Adipose tissue (tissue), 3 donors: ENCODE data around the gene NT5DC3. TPM values are rescaled to one million over a fixed set of nuclear protein-coding genes. Genes with fewer than 3 reads are reported as not detected.
"Not testable (repeated sequence)": the region's sequence is repeated elsewhere in the genome, so short reads cannot be mapped to it uniquely, and the experiment has no call there.

Experiments
- H3K27ac ChIP-seq: one replicate; pipeline ENCODE4 v1.5.1; 2013; ENCODE audit warnings: low read depth, low read length
- WGBS, 3 donors: extraction: QIAGEN DNeasy Blood & Tissue Kit; methylation state at CpG; one replicate each; pipeline ENCODE4 v1.1.7; 2013; 5-methylcytosine and 5-hydroxymethylcytosine counted together
- polyA plus RNA-seq, 3 donors: library from polyadenylated mRNA; stranded (reverse); fragments of 200-250 nt; gene quantifications; one replicate each; pipeline ENCODE4 v1.2.3, GENCODE V29; 2013
- donor health status: healthy with polysubstance abuse.
- donor health status: Bipolar disorder and iron deficiency.
- donor health status: healthy.

The NT5DC3 gene
- polyA plus RNA-seq, 3 donors, result 1.1 to 1.3 (median 1.1) TPM

DNA sequence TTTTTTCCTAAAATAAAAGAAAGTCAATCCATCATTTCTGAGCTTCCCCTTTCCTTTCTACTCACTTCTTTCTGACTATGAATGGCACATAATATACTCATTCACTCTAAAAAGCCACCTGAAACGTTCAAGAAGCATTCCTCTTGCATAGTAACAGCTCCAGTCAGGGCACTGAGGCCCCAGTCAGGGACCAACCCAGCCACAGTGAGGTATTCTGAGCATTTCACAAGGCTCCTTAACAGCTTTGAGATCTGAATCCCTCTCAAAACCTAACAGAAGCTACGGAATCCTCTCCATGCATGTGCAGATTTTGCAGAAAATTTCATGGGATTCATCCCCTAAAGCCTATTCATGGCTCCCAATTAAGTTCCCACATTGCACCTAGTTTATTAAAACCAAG, 23.2 kb downstream of the NT5DC3 start:
- no peak overlapping the region for H3K27ac ChIP-seq
- 85 to 88% (median 88%) methylated on average over 2 of the region's 2 CpGs for WGBS, 3 donors

DNA sequence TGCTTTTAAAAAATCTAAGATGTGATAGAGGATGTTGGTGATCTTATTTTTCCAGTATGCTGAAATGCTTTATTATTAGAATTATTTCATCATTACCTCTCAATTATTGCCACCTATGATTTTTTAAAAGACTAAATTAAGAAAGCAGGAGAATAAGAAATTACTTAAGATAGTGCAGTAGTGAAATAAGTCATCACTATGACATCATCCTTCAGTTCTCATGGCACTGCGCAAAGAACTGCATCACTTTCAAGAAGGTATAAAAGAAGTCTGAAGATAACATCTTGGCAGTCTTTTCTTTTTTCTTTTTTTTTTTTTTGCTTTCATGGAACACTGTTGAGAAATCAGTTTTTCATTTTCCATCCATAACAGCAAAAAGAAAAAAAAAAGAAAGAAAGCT, 24.4 kb downstream of the NT5DC3 start:
- 97% methylated on average over 1 of the region's 1 CpG for WGBS, 3 donors
- no peak overlapping the region for H3K27ac ChIP-seq

DNA sequence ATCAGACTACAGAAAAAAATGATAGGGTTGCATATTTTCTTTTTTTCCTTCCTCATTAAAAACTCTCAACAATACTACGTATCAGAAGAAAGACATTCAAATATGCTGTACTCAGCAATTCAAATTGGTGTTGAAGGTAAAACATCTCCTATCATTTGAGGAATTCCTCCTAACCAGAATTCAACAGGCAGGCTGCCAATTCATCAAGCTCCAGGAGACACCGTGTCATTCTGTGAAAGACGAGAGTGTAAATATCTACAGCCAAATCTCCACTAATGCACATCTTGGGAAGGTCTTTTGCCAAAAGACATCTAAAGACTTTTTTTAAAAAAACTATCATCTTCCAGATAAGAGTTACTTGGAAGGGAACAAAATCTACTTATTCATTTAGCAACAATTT, 26.6 kb downstream of the NT5DC3 start:
- no peak overlapping the region for H3K27ac ChIP-seq
- 54 to 59% (median 55%) methylated on average over 3 of the region's 3 CpGs for WGBS, 3 donors

DNA sequence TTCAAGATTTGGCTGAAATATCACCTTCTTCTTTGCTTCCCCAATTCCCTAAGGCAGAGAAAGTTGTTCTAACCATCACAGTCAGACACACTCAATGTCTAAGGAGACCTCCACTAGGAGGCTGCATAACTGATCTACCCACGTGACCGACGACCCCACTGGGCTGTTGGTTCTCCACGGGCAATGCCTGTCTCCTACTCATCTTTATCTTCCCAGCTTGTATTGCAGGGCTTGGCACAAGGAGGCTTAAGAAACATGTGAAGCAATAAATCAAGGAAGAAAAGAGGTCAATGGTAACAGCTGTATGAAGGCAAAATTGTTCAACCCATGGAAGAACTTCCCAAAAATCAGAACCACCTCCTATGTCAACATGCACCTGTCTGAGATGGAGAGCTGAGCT, 27.1 kb downstream of the NT5DC3 start:
- WGBS, 3 donors, result 36 to 67% (median 63%) methylated on average over 4 of the region's 4 CpGs
- H3K27ac ChIP-seq, result no peak overlapping the region

DNA sequence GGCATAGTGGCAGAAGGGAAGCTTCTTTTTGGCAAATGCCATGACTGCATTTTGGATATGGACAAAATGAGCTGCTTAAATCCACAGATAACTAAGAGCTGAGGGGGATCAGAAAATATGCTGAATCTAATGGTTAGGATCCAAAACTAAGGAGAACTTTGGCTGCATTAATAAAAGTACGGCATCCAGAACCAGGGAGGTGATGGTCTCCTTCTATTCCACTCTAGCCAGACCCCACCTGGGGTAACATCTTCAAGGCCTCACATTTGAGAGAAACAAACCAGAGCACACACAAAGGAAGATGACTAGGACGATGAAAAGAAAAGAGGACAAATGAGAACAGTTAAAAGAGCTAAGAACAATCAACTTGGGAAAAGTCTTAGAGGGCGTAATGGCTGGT, 27.6 kb downstream of the NT5DC3 start:
- WGBS, 3 donors, result 94 to 96% (median 95%) methylated on average over 3 of the region's 3 CpGs
- H3K27ac ChIP-seq, result no peak overlapping the region

DNA sequence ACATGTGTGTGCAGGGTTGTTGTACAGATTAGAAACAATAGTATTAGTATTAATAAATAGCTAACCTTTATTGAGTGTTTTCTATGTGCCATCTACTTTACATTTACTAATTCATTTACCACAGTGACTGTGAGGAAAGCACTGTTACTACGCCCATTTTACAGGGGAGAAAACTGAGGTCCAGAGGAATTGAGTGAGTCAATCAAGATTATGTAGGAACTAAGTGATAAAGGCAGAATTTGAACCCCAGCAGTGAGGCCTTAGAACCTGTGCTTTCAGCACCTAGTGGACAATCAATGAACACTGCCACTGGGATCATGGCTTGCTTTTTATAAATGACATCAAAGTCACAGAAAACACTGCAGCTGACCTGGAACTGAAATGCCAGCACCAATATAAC, 28.2 kb downstream of the NT5DC3 start:
- no peak overlapping the region for H3K27ac ChIP-seq
- WGBS, 3 donors, result 98 to 100% (median 100%) methylated on average over 1 of the region's 1 CpG

DNA sequence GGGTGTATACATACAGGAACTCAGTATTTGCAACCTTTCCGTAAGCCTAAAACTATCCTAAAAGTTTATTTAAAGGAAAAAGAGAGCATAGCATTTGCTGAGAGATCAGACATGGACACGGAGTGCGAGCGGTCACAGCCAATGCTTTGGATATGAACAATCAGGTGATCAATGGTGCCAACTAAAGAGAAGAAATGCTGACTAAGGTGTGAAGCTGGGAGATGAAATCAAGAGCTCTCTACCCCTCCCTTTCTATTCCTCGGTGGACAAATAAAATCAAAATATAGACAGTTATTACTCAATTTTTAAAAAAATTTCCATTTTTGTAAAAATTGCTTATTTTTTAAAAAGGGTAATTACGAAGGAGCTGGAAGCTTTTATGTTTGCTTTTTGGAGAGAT, 29.2 kb downstream of the NT5DC3 start:
- H3K27ac ChIP-seq, result no peak overlapping the region
- WGBS, 3 donors, result 80 to 94% (median 89%) methylated on average over 6 of the region's 6 CpGs

DNA sequence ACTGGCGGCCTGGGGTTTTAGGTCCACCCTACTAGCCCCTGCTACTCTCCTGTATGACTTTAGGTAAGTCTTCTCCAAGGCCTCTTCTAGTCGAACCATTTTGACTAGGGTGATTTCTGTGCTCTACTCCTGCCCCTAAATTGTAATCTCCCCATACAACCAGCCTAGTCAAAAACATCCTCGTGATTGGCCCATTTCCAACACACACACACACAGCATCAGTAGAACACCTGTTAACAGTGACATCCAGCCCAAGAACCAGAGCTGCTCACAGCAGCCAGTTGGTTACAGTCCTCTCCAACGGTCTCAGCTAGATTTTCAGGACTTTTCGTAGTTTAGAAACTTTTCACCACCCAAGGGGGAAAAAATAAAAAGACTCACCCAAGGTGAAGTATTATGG, 30.9 kb downstream of the NT5DC3 start:
- 76 to 86% (median 77%) methylated on average over 5 of the region's 5 CpGs for WGBS, 3 donors
- H3K27ac ChIP-seq, result no peak overlapping the region

DNA sequence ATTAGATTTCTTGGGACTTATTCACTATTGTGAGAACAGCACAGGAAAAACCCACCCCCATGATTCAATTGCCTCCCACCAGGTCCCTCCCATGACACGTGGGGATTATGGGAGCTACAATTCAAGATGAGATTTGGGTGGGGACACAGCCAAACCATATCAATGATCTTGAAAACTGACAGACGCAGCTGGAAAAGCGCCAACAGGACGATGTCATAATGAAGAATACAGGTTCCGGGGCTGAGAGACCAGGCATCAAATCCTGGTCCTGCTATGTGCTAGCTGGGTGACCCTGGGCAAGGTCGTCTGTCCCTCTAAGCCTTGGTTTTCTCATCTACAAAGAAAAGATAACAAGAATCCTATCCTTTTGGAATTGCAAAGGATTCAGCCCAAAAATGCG, 31.4 kb downstream of the NT5DC3 start:
- 68 to 92% (median 80%) methylated on average over 7 of the region's 7 CpGs for WGBS, 3 donors
- H3K27ac ChIP-seq, result not testable (repeated sequence)

DNA sequence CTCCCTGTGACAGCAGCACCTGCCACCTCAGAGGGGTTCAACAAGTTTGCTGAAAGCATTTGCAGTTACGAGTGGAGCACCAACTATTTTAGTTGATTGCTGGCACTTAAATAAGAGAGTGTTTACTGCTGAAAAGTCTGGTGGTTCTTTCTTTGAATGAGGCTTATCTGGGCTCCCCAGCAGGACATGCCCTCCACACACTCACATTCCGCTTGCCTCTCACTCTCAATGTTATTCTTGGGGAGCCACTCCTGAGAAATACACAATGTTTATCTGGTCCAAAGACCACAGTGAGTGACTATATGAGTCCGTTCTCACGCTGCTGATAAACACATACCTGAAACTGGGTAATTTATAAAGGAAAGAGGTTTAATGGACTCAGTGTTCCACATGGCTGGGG, 31.9 kb downstream of the NT5DC3 start:
- 87 to 98% (median 90%) methylated on average over 4 of the region's 4 CpGs for WGBS, 3 donors
- no peak overlapping the region for H3K27ac ChIP-seq

DNA sequence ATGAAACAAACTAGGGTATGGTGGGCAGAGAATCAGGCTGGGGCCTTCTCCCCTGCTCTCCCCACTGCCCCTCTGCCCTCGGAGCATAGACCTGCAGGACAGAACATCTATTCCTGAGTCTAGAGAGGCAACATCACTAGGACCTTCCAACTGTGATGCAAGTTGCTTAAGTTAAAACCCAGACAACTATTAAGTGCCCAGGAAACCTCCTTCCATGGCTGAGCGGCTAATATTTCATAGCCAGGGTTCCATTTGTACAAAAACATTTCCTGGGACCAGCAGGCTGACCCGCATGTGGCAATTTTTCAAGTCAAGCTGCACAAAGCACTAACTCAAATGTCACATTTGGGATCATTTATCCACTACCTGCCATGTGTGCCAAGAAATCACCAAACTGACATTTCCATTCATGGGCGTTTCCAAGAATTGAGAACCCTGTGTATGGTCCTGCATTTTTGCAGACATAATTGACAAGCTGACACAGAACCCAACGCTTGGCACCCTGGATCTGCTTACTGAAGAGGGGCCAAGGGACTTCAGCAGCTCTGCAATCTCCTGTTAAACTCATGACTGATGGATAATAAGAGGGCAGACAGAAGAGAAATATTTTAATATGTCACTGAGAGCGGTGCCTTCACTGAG, 32.7 kb downstream of the NT5DC3 start:
- 85 to 94% (median 90%) methylated on average over 6 of the region's 6 CpGs for WGBS, 3 donors
- H3K27ac ChIP-seq, result no peak overlapping the region

DNA sequence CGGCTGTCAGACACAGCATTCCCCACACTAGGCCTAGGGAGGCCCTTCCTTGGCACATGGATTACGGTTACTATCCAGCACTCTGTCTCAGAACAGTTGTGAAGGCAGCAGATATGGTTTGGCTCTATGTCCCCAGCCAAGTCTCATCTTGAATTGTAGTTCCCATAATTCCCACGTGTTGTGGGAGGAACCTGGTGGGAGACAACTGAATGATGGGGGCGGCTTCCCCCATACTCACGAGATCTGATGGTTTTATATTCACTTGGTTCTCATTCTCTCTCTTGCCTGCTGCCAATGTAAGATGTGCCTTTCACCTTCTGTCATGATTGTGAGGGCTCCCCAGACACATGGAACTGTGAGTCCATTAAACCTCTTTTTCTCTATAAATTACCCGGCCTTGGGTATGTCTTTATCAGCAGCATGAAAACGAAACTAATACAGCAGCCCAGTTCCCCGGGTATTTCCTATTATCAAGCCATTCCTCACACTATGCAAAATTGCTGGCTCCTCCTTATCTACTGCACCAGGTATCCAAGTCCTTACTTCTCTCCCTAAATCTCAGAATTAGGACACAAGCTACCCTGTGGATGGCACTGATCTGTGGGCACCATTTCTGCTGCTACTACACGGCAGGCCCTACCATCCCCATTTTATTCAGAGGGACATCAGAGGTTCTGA, 33.3 kb downstream of the NT5DC3 start:
- H3K27ac ChIP-seq, result no peak overlapping the region
- WGBS, 3 donors, result 73 to 83% (median 75%) methylated on average over 9 of the region's 9 CpGs

DNA sequence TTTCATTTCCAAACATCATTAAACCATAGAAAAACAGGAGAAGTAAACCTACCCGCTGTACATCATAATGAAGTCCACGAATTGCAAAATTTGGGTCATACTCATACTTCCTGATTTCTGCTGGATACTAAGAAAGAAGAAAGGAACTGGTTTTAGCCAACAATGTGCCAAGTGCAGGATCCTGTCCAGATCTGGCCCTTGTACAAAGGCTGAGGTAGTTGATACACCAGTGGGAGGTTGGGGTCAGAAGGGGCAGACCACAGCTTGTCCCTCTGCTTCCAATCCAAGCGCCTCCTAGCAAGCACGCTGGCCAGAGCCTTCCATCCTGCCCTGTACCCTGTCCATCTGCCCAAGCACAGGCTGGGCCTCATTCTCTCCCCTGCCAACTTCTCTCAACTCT, 34.2 kb downstream of the NT5DC3 start:
- no peak overlapping the region for H3K27ac ChIP-seq
- WGBS, 3 donors, result 58 to 92% (median 73%) methylated on average over 4 of the region's 4 CpGs

DNA sequence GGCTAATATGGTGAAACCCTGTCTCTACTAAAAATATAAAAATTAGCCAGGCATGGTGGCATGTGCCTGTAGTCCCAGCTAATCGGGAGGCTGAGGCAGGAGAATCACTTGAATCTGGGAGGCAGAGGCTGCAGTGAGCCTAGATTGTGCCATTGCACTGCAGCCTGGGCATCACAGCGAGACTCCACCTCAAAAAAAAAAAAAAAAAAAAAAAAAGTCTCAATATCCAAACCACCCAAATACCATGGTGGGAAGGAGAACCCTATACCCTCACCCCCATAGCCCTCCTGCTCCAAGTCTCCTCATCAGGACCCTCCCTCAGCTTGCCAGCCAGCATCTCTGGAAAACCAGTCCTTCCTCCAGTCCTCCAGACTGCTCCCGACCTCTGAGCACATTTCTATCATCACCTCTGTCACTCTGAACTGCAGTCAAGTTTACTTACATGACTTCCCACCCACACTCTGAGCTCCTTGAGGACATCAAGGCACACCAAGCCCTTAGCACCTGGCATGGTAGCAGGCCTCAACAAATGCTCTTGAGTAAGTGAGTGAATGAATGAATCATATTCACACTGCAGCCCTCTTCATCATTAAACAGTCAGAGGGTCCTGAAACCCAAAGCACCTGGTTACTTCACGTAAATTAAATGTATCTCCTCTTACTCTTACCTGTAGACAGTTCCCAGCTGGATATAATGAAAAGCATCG, 35.2 kb downstream of the NT5DC3 start:
- 93 to 96% (median 93%) methylated on average over 5 of the region's 5 CpGs for WGBS, 3 donors
- no peak overlapping the region for H3K27ac ChIP-seq

DNA sequence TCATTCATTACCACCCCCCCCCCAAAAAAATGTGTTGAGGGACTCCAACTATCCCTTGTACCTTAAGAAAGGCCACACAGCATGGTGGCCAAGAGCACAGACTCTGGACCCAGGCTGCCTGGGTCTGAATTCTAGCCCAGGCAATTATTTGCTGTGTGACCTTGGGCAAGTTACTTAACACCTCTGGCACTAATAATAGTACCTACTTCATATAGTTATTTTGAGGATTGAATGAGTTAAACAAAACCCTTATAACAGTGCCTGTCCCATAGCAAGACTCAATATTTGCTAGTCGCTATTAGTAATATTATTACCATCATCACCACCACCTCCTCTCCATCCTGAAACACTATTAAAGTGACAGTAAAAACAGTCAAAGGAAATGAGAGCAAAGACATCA, 37.2 kb downstream of the NT5DC3 start:
- 97 to 100% (median 100%) methylated on average over 1 of the region's 1 CpG for WGBS, 3 donors
- H3K27ac ChIP-seq, result no peak overlapping the region

DNA sequence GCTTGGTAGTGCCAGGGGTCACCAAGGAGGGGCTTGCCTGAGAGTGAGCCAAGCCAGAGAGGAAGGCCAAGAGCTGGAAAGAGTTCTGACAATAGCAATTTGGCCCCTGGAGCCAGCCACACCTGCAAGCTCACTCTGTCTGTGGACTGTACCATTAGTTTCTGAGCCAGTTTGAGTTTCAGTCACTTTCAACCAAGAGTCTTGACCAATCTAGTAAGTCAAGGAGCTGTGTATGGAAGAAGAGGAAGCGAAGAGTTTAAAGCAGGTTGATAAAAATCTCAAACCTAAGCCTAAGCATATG, 38.5 kb downstream of the NT5DC3 start:
- 91 to 100% (median 100%) methylated on average over 1 of the region's 1 CpG for WGBS, 3 donors
- no peak overlapping the region for H3K27ac ChIP-seq

DNA sequence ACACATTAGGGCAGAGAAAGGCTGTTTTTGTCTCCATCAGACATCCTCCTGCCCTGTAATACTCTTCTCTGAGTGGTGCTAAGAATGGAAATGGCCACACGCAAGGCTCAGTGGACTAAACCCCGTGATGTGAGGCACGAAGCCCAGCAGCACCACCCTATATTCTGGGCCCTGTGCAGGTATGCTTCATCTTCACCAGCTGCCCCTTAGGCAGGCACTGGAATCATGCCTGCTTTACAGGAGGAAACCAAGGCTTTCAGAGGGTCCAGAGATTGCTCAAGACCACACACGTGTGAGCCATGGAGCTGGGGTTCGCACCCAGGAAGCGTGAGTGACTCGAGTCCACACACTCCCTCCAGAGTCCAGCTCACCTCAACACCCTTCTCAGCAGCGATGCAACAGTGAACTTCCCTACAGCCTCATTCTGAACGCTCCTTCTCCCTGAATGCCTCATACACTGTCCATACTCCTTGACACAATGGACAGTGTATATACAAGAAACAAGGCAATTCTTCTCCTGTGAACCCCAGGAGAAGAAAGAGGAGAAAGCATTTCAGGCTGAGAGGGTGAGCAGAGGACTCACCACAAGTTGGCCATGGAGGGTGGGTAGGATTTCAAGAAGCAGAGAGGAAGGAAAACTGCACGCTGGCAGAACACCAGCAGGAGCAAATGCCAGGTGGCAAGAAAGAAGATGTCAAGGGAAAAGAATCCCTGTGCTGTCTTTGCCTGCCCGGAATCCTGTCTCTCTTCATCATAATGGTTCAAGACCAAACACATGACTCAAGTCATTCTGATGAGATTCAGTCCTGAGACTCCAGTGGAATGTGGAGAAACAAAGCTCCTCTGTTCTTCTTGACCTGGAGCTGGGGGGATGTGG, 39.1 kb downstream of the NT5DC3 start:
- H3K27ac ChIP-seq, result no peak overlapping the region
- 68 to 97% (median 77%) methylated on average over 11 of the region's 11 CpGs for WGBS, 3 donors

DNA sequence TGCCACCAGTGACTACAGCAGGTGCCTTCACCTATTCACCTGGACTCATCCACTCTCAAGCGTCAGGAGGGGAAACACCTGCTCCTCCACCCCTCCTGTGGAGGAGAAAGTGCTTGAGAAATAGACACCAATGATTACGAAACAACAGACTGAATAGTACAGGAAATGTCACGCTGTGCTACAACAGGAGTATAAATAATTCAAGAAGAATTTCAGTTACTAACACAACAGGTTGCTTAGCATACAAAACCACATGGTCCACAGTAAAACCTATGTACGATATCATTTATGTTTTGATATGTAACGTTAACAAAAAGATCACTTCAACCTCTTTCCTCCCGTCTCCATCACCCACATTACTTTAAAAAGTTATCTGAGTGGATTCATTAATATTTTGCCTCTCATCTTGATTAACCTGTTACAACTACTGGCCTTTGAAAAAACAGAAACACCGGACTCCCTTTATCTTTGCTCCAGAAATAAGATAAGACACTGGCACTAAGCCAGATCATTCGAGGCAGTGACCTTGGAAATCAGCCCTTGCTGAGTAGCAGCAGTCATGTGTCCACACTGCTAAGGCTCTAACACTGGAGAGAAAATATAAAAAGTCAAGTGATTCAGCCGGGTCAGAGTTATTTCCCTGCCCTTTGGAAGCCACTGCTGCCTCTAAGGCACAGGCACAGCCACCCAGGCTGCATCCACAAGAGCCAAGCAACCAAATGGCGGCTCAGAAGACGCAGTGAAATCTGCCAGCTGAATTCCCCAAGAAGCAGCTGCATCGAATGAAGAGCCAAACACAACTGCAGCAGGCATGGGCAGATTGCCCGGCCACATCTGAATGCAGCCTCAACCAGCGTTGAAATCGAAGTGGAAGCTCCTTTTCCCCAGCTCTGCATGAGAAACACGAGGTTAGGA, 40.9 kb downstream of the NT5DC3 start:
- H3K27ac ChIP-seq, result no peak overlapping the region
- WGBS, 3 donors, result 12 to 27% (median 18%) methylated on average over 16 of the region's 16 CpGs
